ENCODE measurements around the gene BTNL8.
"Not testable (repeated sequence)": the region's sequence is repeated elsewhere in the genome, so short reads cannot be mapped to it uniquely, and the experiment has no call there.

The BTNL8 gene

GRCh38 chr5:180875860-180876426 is 23.0 kb upstream of the BTNL8 start:
- no peak for TF ChIP-seq CTCF (IDR thresholded peaks at IDR 0.05; ENCODE audit: low read depth, low read length)
- no peak for DNase-seq (ENCODE audit: low read depth, low spot score)
- H3K4me3 ChIP-seq (ENCODE audit: low read depth, low read length), result no peak overlapping the region
- in situ Hi-C loops (cut with HindIII; ENCODE audit: low sequenced_read_pairs), result no loop called here

- DNase-seq (ENCODE audit: low read depth, low spot score); in situ Hi-C loops (cut with HindIII; ENCODE audit: low sequenced_read_pairs); H3K4me3 ChIP-seq (ENCODE audit: low read depth, low read length): not testable (repeated sequence)
These were observed 13.0 kb upstream of the BTNL8 start for GRCh38 chr5:180885845-180886529.

- in situ Hi-C loops (cut with HindIII; ENCODE audit: low sequenced_read_pairs), result no loop called here
- TF ChIP-seq CTCF (IDR thresholded peaks at IDR 0.05; ENCODE audit: low read depth, low read length), result no peak
- H3K4me3 ChIP-seq (ENCODE audit: low read depth, low read length), result no peak overlapping the region
- no peak for DNase-seq (ENCODE audit: low read depth, low spot score)
These were observed 9.6 kb upstream of the BTNL8 start for GRCh38 chr5:180889381-180889780.

- H3K4me3 ChIP-seq (ENCODE audit: low read depth, low read length); DNase-seq (ENCODE audit: low read depth, low spot score); in situ Hi-C loops (cut with HindIII; ENCODE audit: low sequenced_read_pairs): not testable (repeated sequence)
These were observed 3.6 kb upstream of the BTNL8 start for GRCh38 chr5:180895330-180895729.

- no peak for TF ChIP-seq CTCF (IDR thresholded peaks at IDR 0.05; ENCODE audit: low read depth, low read length)
- in situ Hi-C loops (cut with HindIII; ENCODE audit: low sequenced_read_pairs), result no loop called here
- DNase-seq (ENCODE audit: low read depth, low spot score), result no peak
- no peak overlapping the region for H3K4me3 ChIP-seq (ENCODE audit: low read depth, low read length)
These were observed 1.2 kb downstream of the BTNL8 start for GRCh38 chr5:180900178-180900577.

GRCh38 chr5:180901319-180902009 is 2.5 kb downstream of the BTNL8 start:
- no peak for DNase-seq (ENCODE audit: low read depth, low spot score)
- in situ Hi-C loops (cut with HindIII; ENCODE audit: low sequenced_read_pairs), result no loop called here
- TF ChIP-seq CTCF (IDR thresholded peaks at IDR 0.05; ENCODE audit: low read depth, low read length), result no peak
- H3K4me3 ChIP-seq (ENCODE audit: low read depth, low read length), result no peak overlapping the region

- no peak for DNase-seq (ENCODE audit: low read depth, low spot score)
- in situ Hi-C loops (cut with HindIII; ENCODE audit: low sequenced_read_pairs), result no loop called here
- no peak overlapping the region for H3K4me3 ChIP-seq (ENCODE audit: low read depth, low read length)
- TF ChIP-seq CTCF (IDR thresholded peaks at IDR 0.05; ENCODE audit: low read depth, low read length), result no peak
These were observed 9.4 kb downstream of the BTNL8 start for GRCh38 chr5:180908400-180908799.
